Panc1 (cell line): ENCODE data around the gene RNF186.
"Not testable (repeated sequence)": the region's sequence is repeated elsewhere in the genome, so short reads cannot be mapped to it uniquely, and the experiment has no call there.

Experiments used
- POLR2AphosphoS5 ChIP-seq: IDR thresholded peaks from 2 replicates; pipeline ENCODE4 v1.6.1; 2012; ENCODE audit warnings: mild to moderate bottlenecking, low read depth, low read length, moderate library complexity
- TF ChIP-seq, protein P1 (sequence below): fragments of 450-650 bp; IDR thresholded peaks from 2 replicates; pipeline ENCODE4 v1.5.1; 2017; ENCODE audit warnings: mild to moderate bottlenecking

GRCh38 chr1:19847334-19847733, 32.3 kb upstream of the RNF186 start:
- TF ChIP-seq, protein P1, sequence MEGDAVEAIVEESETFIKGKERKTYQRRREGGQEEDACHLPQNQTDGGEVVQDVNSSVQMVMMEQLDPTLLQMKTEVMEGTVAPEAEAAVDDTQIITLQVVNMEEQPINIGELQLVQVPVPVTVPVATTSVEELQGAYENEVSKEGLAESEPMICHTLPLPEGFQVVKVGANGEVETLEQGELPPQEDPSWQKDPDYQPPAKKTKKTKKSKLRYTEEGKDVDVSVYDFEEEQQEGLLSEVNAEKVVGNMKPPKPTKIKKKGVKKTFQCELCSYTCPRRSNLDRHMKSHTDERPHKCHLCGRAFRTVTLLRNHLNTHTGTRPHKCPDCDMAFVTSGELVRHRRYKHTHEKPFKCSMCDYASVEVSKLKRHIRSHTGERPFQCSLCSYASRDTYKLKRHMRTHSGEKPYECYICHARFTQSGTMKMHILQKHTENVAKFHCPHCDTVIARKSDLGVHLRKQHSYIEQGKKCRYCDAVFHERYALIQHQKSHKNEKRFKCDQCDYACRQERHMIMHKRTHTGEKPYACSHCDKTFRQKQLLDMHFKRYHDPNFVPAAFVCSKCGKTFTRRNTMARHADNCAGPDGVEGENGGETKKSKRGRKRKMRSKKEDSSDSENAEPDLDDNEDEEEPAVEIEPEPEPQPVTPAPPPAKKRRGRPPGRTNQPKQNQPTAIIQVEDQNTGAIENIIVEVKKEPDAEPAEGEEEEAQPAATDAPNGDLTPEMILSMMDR = not testable (repeated sequence)
- TF ChIP-seq POLR2AphosphoS5 = not testable (repeated sequence)
